H9 (cell line): ENCODE results near the gene MEIS2. TPM values are rescaled to one million over a fixed set of nuclear protein-coding genes. Genes with fewer than 3 reads are reported as not detected.

Experiments
- DNase-seq: peaks from one replicate; pipeline ENCODE4 v3.0.0-alpha.2; 2017
- H2AFZ ChIP-seq: one replicate; pipeline ENCODE4 v1.6.1; 2013; ENCODE audit warnings: mild to moderate bottlenecking, low read length, control low read depth, moderate library complexity
- H2AK5ac ChIP-seq: 2 replicates; pipeline ENCODE4 v1.6.1; 2013; ENCODE audit warnings: low read length, control low read depth, mixed read lengths; ENCODE audit not compliant: insufficient read length
- H2BK120ac ChIP-seq: one replicate; pipeline ENCODE4 v1.6.1; 2013; ENCODE audit warnings: low read depth, mild to moderate bottlenecking, low read length, control low read depth, inconsistent platforms; ENCODE audit not compliant: poor library complexity, severe bottlenecking
- H2BK12ac ChIP-seq: 2 replicates; pipeline ENCODE4 v1.6.1; 2013; ENCODE audit warnings: low read length, control low read depth, mixed read lengths, low read depth; ENCODE audit not compliant: insufficient read length
- H2BK15ac ChIP-seq: 2 replicates; pipeline ENCODE4 v1.6.1; 2013; ENCODE audit warnings: low read depth, low read length, control low read depth
- H2BK20ac ChIP-seq: one replicate; pipeline ENCODE4 v1.6.1; 2013; ENCODE audit warnings: low read depth, mild to moderate bottlenecking, low read length, control low read depth, inconsistent platforms; ENCODE audit not compliant: poor library complexity, severe bottlenecking
- H2BK5ac ChIP-seq: 2 replicates; pipeline ENCODE4 v1.6.1; 2013; ENCODE audit warnings: low read length, control low read depth, mixed read lengths; ENCODE audit not compliant: insufficient read length
- H3K14ac ChIP-seq: 2 replicates; pipeline ENCODE4 v1.6.1; 2013; ENCODE audit warnings: low read length, control low read depth; ENCODE audit not compliant: insufficient read depth
- H3K18ac ChIP-seq: 2 replicates; pipeline ENCODE4 v1.6.1; 2013; ENCODE audit warnings: low read depth, mild to moderate bottlenecking, mixed read lengths, low read length, control low read depth; ENCODE audit not compliant: insufficient read length
- H3K23ac ChIP-seq: 2 replicates; pipeline ENCODE4 v1.6.1; 2013; ENCODE audit warnings: low read length, control low read depth, mixed read lengths, low read depth; ENCODE audit not compliant: insufficient read length
- H3K23me2 ChIP-seq: 2 replicates; pipeline ENCODE4 v1.6.1; 2013; ENCODE audit warnings: low read depth, mild to moderate bottlenecking, mixed read lengths, low read length, control low read depth; ENCODE audit not compliant: insufficient read length, poor library complexity, severe bottlenecking
- H3K27ac ChIP-seq: 2 replicates; pipeline ENCODE4 v1.5.1; 2013; ENCODE audit warnings: low read length, control low read depth, mixed read lengths, low read depth; ENCODE audit not compliant: insufficient read length
- H3K27me3 ChIP-seq: 2 replicates; pipeline ENCODE4 v1.6.1; 2013; ENCODE audit warnings: low read length, control low read depth, inconsistent platforms; ENCODE audit not compliant: insufficient read depth
- H3K4ac ChIP-seq: 2 replicates; pipeline ENCODE4 v1.6.1; 2013; ENCODE audit warnings: low read depth, mild to moderate bottlenecking, control low read depth, inconsistent platforms, low read length, moderate library complexity
- H3K4me1 ChIP-seq: 2 replicates; pipeline ENCODE4 v1.6.1; 2013; ENCODE audit warnings: low read length, control low read depth, inconsistent platforms; ENCODE audit not compliant: insufficient read depth
- H3K4me2 ChIP-seq: 2 replicates; pipeline ENCODE4 v1.6.1; 2013; ENCODE audit warnings: low read length, control low read depth, mixed read lengths; ENCODE audit not compliant: insufficient read length, insufficient read depth
- H3K56ac ChIP-seq: 2 replicates; pipeline ENCODE4 v1.6.1; 2013; ENCODE audit warnings: low read depth, mild to moderate bottlenecking, mixed read lengths, low read length, control low read depth; ENCODE audit not compliant: insufficient read length
- H3K79me1 ChIP-seq: 2 replicates; pipeline ENCODE4 v1.6.1; 2013; ENCODE audit warnings: low read depth, mild to moderate bottlenecking, moderate library complexity, low read length, control low read depth, inconsistent platforms; ENCODE audit not compliant: insufficient read depth, poor library complexity, severe bottlenecking
- H3K79me2 ChIP-seq: 2 replicates; pipeline ENCODE4 v1.6.1; 2013; ENCODE audit warnings: low read length, control low read depth, inconsistent platforms; ENCODE audit not compliant: insufficient read depth
- H3K9ac ChIP-seq: 2 replicates; pipeline ENCODE4 v1.6.1; 2013; ENCODE audit warnings: low read length, control low read depth, mixed read lengths; ENCODE audit not compliant: insufficient read length; ENCODE audit errors: extremely low read depth
- H3K9me3 ChIP-seq: one replicate; pipeline ENCODE4 v1.6.1; 2013; ENCODE audit warnings: low read depth, low read length, inconsistent platforms; ENCODE audit not compliant: control insufficient read depth
- H3T11ph ChIP-seq: one replicate; pipeline ENCODE4 v1.6.1; 2013; ENCODE audit warnings: mild to moderate bottlenecking, low read length, control low read depth, inconsistent platforms
- H4K20me1 ChIP-seq: one replicate; pipeline ENCODE4 v1.6.1; 2013; ENCODE audit not compliant: control insufficient read depth, insufficient read length, insufficient read depth
- H4K5ac ChIP-seq: 2 replicates; pipeline ENCODE4 v1.6.1; 2013; ENCODE audit warnings: low read depth, mild to moderate bottlenecking, mixed read lengths, low read length, control low read depth; ENCODE audit not compliant: insufficient read length
- H4K8ac ChIP-seq: replicated peaks from 2 replicates; pipeline ENCODE4 v1.6.1; 2013; ENCODE audit warnings: low read length, control low read depth, mixed read lengths, low read depth; ENCODE audit not compliant: insufficient read length
- H4K91ac ChIP-seq: 2 replicates; pipeline ENCODE4 v1.6.1; 2013; ENCODE audit warnings: low read depth, mild to moderate bottlenecking, moderate library complexity, mixed read lengths, low read length, control low read depth; ENCODE audit not compliant: insufficient read length
- H3K27ac Mint-ChIP-seq, 3 experiments: 2 replicates in 2 of 3; 3 replicates in 1 of 3; pipeline ENCODE4 v1.8.0; 2020 to 2021; ENCODE audit warnings: mixed read lengths in 3 of 3, mild to moderate bottlenecking in 1 of 3, moderate library complexity in 1 of 3
- H3K27me3 Mint-ChIP-seq: 2 replicates; pipeline ENCODE4 v1.8.0; 2021; ENCODE audit warnings: low read depth, mild to moderate bottlenecking, moderate library complexity, mixed read lengths
- H3K36me3 Mint-ChIP-seq, 3 experiments: 2 replicates in 2 of 3; 3 replicates in 1 of 3; pipeline ENCODE4 v1.8.0; 2020 to 2021; ENCODE audit warnings: low read depth in 3 of 3, mixed read lengths in 3 of 3; ENCODE audit not compliant: insufficient read depth in 1 of 3
- H3K4me1 Mint-ChIP-seq, 2 experiments: 2 replicates each; pipeline ENCODE4 v1.8.0; 2020; ENCODE audit warnings: mixed read lengths in 2 of 2
- H3K4me3 Mint-ChIP-seq, 2 experiments: 2 replicates in 1 of 2; 3 replicates in 1 of 2; pipeline ENCODE4 v1.8.0; 2020 to 2021; ENCODE audit warnings: mild to moderate bottlenecking in 2 of 2, mixed read lengths in 2 of 2, moderate library complexity in 1 of 2
- H3K9me3 Mint-ChIP-seq, 2 experiments: 2 replicates in 1 of 2; 3 replicates in 1 of 2; pipeline ENCODE4 v1.8.0; 2020; ENCODE audit warnings: mild to moderate bottlenecking in 2 of 2, mixed read lengths in 2 of 2, moderate library complexity in 1 of 2
- WGBS: extraction: QIAGEN DNeasy Blood & Tissue Kit; methylation state at CpG from one replicate; pipeline ENCODE4 v1.1.7; 2013; ENCODE audit warnings: missing lambda C conversion rate, low lambda C conversion rate, mixed read lengths; ENCODE audit not compliant: insufficient read length; ENCODE audit errors: extremely low coverage; 5-methylcytosine and 5-hydroxymethylcytosine counted together
- total RNA-seq: library from RNA; stranded (reverse); gene quantifications from 2 replicates; pipeline ENCODE4 v1.2.1, GENCODE V29; 2021
- TF ChIP-seq, protein P1 (sequence below): fragments of 200-600 bp; sonication (generic); conservative IDR thresholded peaks from 3 replicates; pipeline ENCODE4 v1.8.0; 2021; ENCODE audit warnings: antibody characterized with exemption, mild to moderate bottlenecking

The MEIS2 gene
- total RNA-seq, 1 experiment from 2014 or later: 0.35 TPM

DNA sequence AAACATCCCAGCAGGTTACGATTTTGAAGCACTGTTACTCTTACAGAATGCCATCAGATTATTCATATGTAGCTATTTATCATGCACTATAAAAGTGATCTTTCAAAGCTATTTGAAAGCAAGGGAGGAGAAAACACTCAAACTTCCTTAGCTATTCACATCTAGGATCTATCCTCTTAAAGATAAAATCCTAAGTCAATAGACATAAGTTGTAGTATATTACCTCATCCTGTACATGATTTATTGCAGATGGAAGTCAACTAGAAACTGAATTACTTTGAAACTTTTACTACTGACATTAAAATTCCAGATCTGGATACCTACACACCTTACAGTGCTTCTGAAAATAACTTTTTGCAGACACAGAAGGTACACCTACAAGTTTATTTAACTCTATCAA lies 197.2 kb downstream of the MEIS2 start:
- Mint-ChIP-seq H3K4me1 (peaks cover 36% of the 10 kb centered on the region in 2 experiments), H3K4me3 (no peak overlapping the region), H3K36me3 (no peaks in the 10 kb centered on the region), H3K9me3 (no peaks in the 10 kb centered on the region; a peak in 1 of 5 replicates), H3K27me3 (peaks cover 14% of the 10 kb centered on the region), H3K27ac (no peak overlapping the region)
- WGBS: no CpG with 5 or more reads among the region's 1 CpG
- Histone ChIP-seq H3K27me3 (no peaks in the 10 kb centered on the region), H2BK12ac (no peak overlapping the region), H3K4ac (no peak overlapping the region), H2BK15ac (no peak overlapping the region), H3K79me1 (no peaks in the 10 kb centered on the region), H3K4me2 (no peak overlapping the region), H3K23me2 (no peaks in the 10 kb centered on the region), H3K27ac (no peak overlapping the region), H3T11ph (no peak overlapping the region), H2BK20ac (no peak overlapping the region), H3K9ac (no peak overlapping the region), H3K9me3 (no peaks in the 10 kb centered on the region), H3K56ac (no peak overlapping the region), H2AFZ (no peak overlapping the region), H2BK120ac (no peak overlapping the region), H4K91ac (no peak overlapping the region), H3K79me2 (no peaks in the 10 kb centered on the region), H4K8ac (no peak overlapping the region), H3K4me1 (peaks cover 9% of the 10 kb centered on the region), H4K5ac (no peak overlapping the region), H2BK5ac (no peak overlapping the region), H4K20me1 (no peaks in the 10 kb centered on the region), H3K14ac (no peak overlapping the region), H2AK5ac (no peak overlapping the region), H3K18ac (no peak overlapping the region), H3K23ac (no peak overlapping the region)
- TF ChIP-seq, protein P1, sequence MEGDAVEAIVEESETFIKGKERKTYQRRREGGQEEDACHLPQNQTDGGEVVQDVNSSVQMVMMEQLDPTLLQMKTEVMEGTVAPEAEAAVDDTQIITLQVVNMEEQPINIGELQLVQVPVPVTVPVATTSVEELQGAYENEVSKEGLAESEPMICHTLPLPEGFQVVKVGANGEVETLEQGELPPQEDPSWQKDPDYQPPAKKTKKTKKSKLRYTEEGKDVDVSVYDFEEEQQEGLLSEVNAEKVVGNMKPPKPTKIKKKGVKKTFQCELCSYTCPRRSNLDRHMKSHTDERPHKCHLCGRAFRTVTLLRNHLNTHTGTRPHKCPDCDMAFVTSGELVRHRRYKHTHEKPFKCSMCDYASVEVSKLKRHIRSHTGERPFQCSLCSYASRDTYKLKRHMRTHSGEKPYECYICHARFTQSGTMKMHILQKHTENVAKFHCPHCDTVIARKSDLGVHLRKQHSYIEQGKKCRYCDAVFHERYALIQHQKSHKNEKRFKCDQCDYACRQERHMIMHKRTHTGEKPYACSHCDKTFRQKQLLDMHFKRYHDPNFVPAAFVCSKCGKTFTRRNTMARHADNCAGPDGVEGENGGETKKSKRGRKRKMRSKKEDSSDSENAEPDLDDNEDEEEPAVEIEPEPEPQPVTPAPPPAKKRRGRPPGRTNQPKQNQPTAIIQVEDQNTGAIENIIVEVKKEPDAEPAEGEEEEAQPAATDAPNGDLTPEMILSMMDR: no peak
- DNase-seq: no peak
